ENCODE results near the gene ZDHHC17.
"Not testable (repeated sequence)": the region's sequence is repeated elsewhere in the genome, so short reads cannot be mapped to it uniquely, and the experiment has no call there.

The ZDHHC17 gene

DNA sequence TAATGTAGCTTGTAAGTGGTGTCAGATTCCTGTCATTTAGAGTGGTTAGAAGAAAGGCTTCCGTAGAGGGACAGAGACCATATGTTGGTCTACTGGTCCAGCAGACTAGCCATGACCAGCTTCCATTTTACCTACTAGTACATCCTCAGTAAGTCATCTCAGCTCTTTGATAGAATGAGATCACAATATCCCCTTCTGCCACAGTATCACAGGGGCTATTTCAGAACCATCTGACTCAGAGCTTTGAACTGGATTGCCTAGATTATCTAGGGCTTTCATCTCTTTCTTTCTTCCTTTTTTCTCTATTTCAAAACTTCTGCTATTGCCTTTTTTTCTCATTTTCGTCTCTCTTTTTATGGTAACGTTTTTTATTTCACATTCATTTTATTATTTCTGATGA, 4.7 kb downstream of the ZDHHC17 start:
- DNase-seq = no peak

DNA sequence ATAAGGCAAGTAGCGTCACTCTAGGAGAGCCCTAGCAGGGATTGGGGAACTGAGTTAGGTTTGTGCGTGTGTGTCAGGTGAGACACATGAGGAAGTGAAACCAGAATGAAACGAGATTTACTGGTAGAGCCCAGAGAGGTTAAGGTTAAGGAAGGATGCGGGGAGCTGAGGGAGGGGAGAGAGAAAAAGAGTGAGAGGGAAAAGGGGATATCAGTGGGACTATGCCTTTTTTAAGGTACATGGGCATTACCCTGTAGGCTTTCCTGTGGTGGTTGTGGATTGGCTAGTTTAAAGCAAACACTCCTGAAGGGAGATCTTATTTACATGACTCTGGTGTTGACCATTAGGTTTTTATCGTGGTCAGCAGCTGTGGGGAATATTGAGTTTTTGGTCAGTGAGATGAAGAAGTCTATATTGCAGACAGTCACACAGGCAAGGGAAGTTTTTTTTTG, 13.9 kb downstream of the ZDHHC17 start:
- DNase-seq = no peak

DNA sequence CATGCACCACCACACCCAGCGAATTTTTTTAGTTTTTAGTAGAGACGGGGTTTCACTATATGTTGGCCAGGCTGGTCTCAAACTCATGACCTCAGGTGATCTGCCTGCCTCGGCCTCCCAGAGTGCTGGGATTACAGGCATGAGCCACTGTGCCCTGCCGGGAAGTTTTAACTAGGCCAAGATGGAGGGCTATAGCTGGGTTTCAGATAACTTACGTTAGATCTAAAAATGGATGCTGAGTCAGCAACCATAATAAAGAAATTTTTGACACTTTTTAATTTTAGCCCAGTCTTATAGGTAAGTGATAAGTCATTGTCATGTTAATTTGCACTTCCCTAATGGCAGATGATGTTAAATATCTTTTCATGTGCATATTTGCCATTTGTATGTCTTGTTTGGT, 14.4 kb downstream of the ZDHHC17 start:
- no peak for DNase-seq

DNA sequence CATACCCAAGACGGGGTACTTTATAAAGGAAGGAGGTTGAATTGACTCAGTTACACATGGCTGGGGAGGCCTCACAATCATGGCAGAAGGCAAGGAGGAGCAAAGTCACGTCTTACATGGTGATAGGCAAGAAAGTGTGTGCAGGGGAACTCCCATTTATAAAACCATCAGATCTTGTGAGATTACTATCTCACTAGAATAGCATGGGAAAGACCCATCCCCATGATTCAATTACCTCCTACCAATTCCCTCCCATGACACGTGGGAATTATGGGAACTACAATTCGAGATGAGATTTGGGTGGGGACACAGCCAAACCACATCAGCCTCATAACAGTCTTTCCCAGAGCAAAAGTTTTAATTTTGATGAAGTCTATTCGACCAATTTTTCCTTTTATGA, 15.4 kb downstream of the ZDHHC17 start:
- DNase-seq = not testable (repeated sequence)

DNA sequence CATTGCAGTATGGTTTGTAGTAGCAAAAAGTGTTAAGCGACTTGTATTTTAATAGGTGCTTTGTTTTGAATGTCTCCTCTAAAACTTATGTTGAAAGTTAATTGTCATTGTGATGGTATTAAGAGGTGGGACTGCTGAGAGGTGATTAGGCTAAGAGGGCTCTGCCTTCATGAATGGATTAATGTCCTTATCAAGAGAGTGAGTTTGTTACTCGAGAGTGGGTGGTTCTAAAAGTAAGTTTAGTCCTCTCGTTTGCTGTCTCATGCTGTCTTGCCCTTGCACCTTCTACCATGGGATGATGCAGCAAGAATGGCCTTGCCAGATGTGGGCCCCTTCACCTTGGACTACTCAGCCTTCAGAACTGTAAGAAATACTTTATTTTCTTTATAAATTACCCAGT, 17.4 kb downstream of the ZDHHC17 start:
- no peak for DNase-seq

DNA sequence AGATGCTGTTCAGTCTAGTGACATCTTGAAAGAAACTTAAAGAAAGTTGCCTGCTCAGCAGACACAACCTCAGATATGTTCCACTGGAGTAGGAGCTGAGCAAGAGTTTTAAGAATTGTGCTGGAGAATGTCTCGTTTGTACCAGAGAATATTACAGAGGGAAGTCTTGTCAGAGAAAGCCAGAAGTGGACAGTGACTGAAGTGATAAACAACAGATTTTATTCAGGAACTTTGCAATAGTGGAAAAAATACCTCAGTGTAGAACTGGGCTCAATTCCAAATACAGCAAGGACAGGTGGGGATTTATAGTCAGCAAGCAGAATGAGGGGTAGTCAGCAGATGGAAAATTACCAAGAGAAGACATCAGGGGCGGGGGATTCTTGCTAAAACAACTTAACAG, 18.6 kb downstream of the ZDHHC17 start:
- DNase-seq = no peak

DNA sequence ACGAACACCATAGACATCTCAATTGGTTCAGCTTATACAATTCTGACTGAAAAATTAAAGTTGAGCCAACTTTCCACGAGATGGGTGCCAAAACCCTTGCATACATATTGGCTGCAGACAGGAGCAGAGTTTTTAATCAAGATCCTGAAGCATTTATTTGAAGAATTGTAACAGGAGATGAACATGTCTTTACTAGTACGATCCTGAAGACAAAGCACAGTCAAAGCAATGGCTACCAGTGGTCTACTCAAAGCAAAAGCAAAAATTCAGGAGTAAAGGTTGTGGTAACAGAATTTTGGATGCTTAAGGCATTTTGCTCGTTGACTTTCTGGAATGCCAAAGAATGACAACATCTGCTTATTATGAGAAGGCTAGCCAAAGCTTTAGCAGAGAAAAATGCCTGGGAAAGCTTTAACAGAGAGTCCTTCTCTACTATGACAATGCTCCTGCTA, 20.7 kb downstream of the ZDHHC17 start:
- peak in 1 of 14 donors; percentile 39 for DNase-seq

DNA sequence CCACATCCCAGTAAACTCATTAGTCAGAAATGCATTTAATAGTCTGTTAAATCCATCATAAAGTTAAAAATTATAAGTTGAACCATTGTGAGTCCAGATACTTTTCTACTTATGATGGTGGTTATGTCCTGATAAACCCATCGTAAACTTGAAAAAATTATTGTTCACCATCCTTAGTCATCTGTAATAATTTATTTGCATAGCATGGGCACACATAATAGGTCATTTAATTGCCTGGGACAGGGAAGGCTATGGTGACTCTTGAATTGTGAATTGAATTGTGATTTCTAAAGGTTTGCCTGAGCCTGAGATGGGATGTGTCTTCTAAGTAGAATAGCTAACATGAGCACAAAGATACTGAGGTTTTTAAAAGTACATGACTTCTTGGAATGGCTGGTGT, 21.5 kb downstream of the ZDHHC17 start:
- DNase-seq = no peak

DNA sequence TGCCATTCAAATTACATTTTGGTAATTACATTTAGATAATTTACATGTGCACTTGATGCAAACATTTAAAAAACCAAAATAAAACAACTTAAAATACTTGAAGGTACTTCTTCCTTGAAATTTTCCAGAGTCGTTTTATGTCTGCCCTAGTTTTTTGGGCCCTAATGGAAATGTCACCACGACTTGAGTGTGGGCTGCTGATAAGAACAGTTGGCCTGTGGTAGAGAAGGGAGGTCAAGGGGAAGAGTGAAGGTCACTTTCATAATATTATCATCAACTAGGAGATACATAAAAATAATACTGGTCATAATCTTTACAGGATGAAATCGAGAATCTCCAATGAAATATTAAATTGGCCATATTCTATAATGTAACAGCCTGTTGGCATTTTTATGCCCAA, 23.1 kb downstream of the ZDHHC17 start:
- no peak for DNase-seq

DNA sequence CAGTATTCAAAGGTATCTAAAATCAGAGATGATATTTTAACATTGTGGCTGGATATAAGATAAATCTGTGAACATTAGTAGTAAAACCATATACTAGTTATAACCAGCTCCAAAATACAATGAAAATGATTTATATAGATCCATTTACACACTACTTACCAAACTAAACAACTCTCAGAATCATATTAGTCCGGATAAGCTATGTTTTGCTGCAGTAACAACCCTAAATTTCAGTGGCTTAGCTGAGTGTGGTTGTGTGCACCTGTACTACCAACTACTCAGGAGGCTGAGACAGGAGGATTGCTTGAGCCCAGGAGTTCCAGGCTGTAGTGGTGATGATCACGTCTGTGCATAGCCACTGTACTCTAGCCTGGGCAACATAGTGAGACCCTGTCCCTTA, 23.8 kb downstream of the ZDHHC17 start:
- no peak for DNase-seq

DNA sequence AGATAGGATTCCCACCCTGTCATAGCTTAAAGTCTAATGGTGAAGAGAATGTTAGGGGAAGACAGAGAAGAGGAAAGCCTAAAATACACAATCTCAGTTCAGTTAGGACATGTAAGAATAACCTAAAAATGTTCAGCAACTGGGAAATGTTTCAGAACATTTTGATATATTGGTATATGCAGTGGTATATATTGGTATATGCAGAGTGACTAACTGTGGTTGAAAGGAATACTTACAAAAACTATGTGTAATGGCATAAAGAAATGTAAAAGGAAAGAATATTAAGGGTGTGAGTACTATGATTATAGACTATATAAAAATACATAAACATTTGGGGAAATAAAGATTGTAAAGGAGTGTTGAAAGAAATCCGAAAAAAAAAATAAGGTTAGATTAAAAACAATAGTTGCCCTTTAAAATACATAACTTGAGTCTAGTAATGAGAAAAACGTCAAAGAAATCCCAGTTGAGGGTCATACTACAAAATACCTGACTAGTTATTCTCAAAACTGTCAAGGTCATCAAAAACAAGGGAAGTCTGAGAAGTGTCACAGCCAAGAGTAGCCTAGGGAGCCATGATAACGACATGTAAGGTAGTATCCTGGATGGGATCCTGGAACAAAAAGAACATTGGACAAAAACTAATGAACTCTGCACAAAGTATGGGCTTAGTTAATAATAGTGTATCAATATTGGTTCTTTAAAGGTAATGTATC, 25.6 kb downstream of the ZDHHC17 start:
- no peak for DNase-seq

DNA sequence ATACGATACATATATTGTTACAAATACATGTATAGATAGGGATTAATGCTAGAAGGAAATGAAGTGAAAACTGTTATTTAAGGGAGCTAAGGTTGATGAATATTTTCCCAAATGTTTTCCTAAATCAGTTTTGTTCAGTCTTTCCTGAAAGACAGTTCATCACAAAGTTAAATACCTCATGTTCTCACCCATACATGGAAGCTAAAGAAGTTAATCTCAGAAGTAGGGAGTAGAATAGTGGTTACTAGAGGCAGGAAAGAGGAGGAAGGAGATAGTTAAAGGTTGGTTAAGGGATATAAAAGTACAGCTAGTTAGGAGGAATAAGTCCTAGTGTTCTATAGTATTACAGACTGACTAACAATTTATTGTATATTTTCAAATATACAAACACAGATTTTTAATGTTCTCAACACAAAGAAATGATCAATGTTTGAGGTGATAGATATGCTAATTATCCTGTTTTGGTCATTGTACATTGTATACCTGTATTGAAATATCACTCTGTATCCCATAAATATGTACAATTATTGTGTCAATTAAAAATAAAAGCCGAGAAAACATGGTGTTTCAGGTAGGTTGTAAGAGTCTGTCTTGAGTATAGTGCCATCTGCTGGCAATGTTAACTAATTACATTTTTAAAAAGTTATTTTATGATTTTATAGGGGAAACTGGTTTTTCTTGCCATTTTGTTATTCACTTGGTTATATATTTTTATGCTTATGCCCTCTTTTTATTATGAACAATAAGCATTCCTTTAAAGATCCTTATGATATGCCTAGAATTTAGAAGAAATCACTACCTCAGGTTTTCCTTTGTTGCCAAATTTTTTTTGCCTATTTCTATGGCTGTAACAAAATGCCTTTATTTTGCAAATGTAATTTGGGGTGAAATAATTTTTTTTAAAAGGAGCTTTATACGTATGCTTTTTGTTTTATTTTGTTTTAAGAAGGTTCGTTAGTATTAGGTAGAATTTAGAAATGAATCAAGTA, 26.9 kb downstream of the ZDHHC17 start:
- DNase-seq = peak in 1 of 14 donors; percentile 49

DNA sequence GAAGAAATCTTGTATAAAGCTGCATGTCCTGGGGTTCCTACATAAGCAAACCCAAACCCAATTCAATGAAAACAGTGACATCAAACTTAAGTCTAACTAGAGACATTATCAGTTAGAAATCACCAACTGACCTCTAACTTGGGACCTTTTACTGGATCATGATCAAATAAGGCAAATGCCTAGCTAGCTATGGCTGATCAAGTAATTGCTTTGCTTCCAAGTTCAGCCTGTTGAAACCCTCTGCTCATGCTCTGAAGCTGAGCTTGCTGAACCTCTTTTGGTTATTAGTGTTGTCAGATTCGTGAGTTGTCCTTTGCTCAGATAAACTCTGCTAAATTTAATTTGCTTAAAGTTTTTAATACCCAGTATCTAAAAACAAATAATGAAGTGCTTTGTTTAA, 28.9 kb downstream of the ZDHHC17 start:
- no peak for DNase-seq

DNA sequence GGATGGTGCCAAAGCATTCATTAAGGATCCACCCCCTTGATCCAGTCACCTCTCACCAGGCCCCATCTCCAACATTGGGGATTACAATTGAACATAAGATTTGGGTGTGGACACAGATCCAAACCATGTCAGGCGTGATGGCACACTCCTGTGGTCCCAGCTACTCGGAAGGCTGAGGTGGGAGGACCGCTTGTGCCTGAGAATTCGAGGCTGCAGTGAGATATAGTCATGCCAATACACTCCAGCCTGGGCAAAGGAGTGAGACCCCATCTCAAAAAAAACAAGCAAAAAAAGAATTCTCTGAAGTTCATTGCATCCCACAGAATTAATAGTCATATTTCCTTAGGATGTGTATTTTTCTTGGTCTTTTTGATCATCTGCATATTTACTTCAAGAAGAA, 34.9 kb downstream of the ZDHHC17 start:
- DNase-seq = no peak

DNA sequence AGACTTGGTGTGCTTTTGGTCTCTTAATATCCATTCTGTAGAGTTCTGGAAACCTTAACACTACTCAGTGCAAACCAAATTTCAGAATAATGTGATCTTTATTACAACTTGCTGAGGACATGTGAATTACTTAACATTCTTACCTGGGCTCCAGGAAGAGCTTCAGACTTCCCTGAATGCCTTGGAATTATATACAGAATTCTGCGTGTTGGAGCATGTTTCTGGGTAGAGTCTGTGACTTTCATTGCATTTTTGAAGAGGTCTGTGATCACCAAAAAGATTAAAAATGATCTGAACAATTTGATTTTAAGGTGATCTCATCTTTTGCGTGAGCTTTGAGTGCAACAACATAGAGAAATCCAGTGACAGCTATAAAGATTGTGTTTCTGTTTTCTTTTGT, 35.4 kb downstream of the ZDHHC17 start:
- DNase-seq = no peak

DNA sequence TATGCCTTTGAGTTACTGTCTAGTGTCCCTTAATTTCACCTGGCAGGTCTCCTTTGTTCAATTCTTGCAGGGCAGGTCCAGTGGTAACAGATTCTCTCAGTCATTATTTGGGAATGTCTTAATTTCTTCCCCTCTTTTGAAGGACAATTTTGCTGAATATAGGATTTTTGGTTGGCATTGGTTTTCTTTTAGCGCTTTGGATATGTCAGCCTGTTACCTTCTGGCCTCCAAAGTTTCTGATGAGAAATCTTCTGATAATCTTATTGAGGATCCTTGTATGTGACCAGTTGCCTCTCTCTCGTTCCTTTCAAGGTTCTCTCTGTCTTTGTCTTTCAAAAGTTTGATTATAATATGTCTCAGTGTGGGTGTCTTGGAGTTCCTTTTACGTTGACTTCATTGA, 38.1 kb downstream of the ZDHHC17 start:
- no peak for DNase-seq

DNA sequence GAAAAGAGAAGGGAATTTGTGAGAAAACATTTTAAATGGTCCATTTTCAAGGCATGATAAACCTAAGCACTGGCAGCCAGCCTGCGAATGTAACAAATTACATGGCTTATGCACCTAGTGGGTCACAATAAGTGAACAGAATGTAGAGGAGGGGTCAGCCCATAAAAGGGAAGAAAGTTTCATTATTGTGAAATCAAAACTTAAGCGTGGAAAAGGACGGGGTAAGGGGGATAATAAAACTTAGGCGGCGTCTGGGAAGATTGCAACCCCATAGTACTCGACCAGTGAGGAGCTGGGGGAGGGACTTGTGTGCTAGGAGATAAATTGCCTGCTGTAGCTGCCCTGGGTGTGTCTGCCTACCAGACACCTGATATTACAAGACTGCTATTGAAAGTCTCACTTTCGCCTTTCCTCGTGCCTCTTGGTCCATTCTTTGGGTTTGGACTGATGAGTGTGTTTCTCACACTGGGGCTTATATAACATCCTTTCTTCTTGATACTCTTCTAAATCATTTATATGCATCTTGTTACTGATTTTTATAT, 40.6 kb downstream of the ZDHHC17 start:
- DNase-seq = no peak

DNA sequence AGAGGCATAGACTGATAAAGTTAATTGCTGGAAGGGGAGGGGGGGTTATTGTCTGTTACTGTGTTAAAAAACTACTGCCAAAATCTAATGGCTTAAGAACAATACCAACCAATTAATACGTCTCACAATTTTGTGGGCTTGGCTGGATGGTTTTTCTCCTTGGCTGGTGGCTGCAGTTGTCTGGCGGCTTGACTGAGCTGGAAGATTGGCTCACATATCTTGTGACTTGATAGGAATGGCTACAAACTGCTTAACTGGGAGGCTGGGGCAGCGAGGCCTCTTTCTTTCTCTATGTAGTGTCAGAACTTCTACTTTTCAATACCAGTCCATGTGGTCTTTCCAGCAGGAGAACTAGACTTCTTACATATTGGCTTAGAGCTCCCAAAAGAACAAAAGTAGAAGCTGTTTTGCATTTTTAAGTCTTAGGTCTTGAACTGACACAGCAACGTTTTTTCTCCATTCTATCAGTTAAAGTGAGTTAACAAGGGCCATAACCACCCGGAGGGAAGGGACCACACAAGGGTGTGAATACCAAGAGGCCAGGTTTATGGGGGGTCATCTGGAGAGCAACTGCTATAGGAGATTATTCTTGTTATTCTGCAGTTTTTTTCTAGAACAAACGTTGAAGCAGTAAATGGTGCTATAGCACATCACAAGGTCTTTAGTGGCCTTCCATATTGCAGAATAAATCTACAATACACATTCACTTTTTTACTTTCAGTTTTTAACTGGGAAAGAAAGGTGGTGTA, 46.9 kb downstream of the ZDHHC17 start:
- peak in 1 of 14 donors; percentile 5 for DNase-seq

DNA sequence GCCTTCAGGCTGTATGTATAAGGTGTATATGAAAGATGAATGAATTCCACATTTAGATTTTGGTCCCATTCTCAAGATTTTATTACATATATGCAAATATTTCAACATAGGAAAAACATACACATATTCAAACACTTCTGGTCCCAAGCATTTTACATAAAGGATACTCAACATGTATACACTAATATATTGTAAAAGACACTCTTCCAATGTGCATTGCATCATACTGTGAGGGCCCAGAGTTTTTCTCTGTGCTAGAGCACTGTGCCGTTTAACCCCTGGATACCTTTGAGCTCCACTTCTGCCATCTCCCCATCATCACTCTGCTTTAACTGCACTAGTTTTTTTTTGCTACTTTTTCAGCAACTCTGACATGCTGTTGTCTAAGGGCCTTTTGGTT, 48.1 kb downstream of the ZDHHC17 start:
- DNase-seq = no peak

DNA sequence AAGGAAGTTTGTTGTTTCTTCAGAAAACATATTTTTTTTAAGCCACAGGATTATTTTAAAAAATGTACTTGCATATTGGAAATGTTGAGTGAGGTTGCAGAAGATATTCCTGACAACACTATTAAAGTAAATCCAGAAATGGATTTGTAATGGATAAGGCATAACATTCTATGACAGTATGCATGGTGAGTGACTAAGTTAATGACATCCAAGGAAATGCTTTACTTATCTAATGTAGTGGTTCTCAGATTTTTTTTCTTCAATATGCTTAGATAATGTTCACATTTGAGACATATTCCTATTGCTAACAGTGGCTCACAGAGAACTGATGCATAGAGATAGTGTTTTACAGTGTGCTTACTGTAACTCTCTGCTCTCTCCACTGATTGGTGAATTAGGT, 49.4 kb downstream of the ZDHHC17 start:
- no peak for DNase-seq

DNA sequence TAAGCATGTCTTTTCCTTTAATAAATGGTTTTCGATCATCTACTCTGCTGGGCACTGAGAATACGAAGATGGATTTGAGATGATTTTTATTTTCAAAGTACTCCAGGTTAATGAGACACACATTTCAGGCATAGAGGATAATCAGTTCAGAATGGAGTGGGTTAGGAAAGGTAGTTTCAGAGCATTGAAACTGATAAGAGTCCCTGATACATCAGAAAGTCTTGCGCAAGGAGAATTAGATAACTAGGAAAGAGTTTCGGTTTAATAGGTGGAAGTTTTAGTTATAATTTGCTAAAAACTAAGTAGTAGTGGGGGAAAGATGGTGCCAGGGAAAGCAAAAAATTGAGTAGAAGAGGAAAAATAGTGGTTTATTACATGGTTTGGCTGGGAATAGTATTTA, 50.1 kb downstream of the ZDHHC17 start:
- no peak for DNase-seq

DNA sequence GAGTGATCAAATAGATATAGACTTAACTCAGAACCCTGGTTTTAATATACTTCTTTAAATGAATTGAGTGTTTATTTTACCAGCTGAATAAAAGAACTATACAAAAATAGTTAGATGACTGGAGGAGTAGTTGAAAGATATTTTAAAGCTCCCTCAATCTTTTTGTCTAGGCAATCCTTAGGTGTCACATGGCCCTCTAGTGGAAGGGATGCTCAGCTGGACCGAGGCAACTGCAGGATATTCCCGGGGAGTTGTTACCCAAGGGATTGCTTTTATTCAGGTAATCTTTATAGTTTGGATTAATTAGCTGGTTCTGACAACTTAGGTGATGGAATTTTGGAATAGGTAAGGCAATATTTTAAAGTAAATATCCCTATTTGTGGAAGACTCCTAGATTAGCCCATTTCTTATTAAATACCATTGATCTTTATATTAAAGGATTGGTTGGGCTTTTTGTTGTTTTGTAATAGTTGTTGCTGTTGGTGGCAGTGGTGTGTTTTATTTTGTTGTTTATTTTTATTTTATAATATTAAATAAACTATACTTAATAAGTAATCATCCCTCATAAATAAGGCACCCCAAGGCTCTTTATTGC, 57.1 kb downstream of the ZDHHC17 start:
- no peak for DNase-seq

All from C1 segment of cervical spinal cord (tissue), 14 donors.